Superior temporal gyrus (tissue), 1 donor: ENCODE results near the gene FMO3.

Experiments used
- DNase-seq: peaks from one replicate; pipeline ENCODE4 v3.0.0-alpha.2; 2016; ENCODE audit errors: extremely low spot score

Gene FMO3

GRCh38 chr1:171159148-171159547, 68.4 kb downstream of the FMO3 start:
- no peak for DNase-seq

GRCh38 chr1:171160211-171160610, 69.5 kb downstream of the FMO3 start:
- DNase-seq, result no peak

GRCh38 chr1:171160639-171161354, 70.1 kb downstream of the FMO3 start:
- no peak for DNase-seq

GRCh38 chr1:171161431-171161830, 70.7 kb downstream of the FMO3 start:
- no peak for DNase-seq

- DNase-seq, result no peak
These were observed 75.7 kb downstream of the FMO3 start for GRCh38 chr1:171166361-171166760.
